T follicular helper cell (primary cell): ENCODE data around the gene RANBP17.
"Not testable (repeated sequence)": the region's sequence is repeated elsewhere in the genome, so short reads cannot be mapped to it uniquely, and the experiment has no call there.

Experiments
- DNase-seq: peaks from one replicate; pipeline ENCODE4 v3.0.0-alpha.2; 2020; ENCODE audit warnings: low read depth

RANBP17 gene

DNA sequence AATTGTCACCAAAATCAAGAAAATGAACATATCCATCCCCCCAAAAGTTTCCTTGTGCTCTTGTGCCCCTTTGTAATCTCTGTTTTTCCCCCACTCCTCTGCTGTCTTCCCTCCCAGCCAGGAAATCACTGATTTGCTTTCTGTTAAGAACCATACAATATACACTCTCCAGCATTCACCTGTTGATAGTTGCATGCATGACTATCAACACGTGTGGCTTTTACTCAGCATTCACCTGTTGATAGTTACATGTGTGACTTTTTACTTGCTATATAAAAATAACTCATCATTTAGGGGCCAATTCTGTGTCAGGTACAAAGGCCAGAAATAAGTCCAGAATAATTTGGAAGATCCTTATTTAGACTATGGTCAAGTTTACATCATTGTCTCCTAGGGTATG, 6.0 kb downstream of the RANBP17 start:
- no peak for DNase-seq

DNA sequence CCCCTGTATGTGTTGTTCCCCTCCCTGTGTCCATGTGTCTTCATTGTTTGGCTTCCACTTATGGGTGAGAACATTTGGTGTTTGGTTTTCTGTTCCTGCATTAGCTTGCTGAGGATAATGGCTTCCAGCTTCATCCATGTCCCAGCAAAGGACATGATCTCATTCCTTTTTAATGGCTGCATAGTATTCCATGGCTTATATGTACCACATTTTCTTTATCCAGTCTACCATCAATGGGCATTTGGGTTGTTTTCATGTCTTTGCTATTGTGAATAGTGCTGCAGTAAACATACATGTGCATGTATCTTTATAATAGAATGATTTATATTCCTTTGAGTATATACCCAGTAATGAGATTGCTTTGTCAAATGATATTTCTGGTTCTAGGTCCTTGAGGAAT, 8.6 kb downstream of the RANBP17 start:
- not testable (repeated sequence) for DNase-seq

DNA sequence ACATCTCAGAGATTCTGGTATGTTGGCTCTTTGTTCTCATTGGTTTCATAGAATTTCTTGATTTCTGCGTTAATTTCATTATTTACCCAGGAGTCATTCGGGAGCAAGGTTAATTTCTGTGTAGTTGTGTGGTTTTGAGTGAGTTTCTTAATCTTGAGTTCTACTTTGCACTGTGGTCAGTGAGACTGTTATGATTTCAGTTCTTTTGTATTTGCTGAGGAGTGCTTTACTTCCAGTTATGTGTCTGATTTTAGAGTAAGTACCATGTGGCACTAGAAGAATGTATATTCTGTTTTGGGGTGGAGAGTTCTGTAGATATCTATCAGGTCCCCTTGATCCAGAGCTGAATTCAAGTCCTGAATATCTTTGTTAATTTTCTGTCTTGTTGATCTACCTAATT, 12.2 kb downstream of the RANBP17 start:
- no peak for DNase-seq

- no peak for DNase-seq
Observed at GRCh38 chr5:170875811-170876210, 14.0 kb downstream of the RANBP17 start.

GRCh38 chr5:170880084-170880483, 18.3 kb downstream of the RANBP17 start:
- no peak for DNase-seq

DNA sequence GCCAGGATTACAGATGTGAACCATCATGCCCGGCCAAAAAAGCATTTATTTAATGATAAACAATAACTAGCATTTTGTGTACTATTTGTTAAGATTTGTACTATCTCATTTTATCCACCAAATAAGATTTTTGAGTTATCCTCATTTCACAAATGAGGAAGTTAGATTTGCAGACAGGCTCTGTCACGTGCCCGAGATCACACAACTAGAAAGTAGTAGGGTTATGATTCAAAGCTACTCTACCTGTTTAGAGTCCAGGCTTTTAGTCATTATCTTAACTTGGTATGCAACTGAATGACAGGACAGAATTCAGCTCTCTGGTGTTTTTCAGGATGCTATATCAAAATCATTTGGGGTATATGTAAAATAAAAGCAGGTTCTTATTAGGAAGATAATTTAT, 20.5 kb downstream of the RANBP17 start:
- no peak for DNase-seq

GRCh38 chr5:170885256-170885655, 23.4 kb downstream of the RANBP17 start:
- no peak for DNase-seq

GRCh38 chr5:170885809-170886208, 24.0 kb downstream of the RANBP17 start:
- no peak for DNase-seq

GRCh38 chr5:170886210-170886894, 24.5 kb downstream of the RANBP17 start:
- no peak for DNase-seq

DNA sequence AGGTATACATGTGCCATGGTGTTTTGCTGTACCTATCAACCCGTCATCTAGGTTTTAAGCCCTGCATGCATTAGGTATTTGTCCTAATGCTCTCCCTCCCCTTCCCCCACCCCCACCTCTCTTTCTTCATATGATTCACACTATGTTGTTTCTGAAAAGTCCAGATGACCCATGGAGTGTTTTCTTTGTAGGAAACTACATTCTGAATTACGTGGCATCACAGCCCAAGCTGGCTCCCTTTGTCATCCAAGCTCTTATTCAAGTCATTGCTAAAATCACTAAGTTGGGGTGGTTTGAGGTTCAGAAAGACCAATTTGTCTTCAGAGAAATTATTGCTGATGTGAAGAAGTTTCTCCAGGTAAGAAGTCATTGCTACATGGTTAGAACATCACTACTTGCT, 30.4 kb downstream of the RANBP17 start:
- no peak for DNase-seq

- DNase-seq = no peak
Observed at GRCh38 chr5:170894665-170895064, 32.8 kb downstream of the RANBP17 start.

DNA sequence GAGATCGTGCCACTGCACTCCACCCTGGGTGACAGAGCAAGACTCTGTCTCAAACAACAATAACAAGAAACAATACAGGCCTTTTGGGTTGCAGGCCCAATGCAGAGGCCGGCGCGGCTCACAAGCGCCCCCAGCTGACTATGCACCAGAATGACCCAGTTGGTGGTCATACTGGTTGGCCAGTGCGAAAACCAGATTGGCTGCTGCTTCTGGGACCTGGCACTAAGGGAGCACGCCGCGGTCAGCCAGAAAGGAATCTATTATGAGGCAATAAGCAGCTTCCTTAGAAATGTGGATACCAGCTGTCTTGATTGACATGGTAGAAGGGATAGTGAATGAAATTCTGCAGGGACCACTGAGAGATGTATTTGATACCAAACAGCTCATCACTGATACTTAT, 35.0 kb downstream of the RANBP17 start:
- DNase-seq = no peak

DNA sequence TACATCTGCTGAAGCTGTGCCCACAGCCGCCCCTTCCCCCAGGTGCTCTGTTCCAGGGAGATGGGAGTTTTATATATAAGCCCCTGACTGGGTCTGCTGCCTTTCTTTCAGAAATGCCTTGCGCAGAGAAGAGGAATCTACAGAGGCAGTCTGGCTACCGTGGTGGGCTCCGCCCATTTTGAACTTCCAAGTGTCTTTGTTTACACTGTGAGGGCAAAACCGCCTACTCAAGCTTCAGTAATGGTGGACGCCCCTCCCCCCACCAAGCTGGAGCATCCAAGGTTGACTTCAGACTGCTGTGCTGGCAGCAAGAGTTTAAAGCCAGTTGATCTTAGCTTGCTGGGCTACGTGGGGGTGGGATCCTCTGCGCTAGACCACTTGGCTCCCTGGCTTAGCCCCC, 41.3 kb downstream of the RANBP17 start:
- no peak for DNase-seq

DNA sequence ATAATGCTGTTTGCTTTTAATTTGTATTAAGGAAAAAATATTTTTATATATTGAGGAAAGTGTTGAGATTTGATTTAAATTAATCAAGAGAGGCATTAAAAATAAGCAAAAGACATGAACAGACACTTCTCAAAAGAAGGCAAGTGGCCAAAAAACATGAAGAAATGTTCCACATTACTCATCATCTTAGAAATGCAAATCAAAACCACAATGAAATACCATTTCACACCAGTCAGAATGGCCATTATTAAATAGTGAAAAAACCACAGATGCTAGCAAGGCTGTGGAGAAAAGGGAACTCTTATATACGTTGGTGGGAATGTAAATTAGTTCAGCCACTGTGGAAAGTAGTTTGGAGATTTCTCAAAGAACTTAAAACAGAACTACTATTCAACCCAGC, 45.9 kb downstream of the RANBP17 start:
- no peak for DNase-seq

DNA sequence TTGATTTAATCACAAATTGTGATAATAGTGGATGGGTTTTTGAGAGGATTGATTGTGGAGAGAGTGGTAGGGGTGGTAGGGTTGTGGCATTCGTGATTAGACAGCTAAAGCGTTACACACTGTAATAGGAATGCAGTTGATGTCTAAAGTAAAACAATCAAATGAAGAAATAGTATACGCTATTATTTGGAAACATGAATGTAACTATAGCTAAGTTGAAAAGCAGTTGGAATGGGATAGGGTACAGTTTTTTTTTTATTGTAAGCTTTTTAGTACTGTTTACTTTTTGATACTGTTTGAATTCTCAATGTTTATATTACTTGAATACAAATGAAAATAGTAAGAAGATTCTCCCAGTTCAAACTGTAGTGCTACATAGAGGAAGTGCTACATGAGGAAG, 51.8 kb downstream of the RANBP17 start:
- DNase-seq = no peak

- DNase-seq = no peak
Observed at GRCh38 chr5:170917113-170917512, 55.3 kb downstream of the RANBP17 start.

- no peak for DNase-seq
Observed at GRCh38 chr5:170920196-170920595, 58.4 kb downstream of the RANBP17 start.

GRCh38 chr5:170922331-170922730, 60.5 kb downstream of the RANBP17 start:
- DNase-seq = not testable (repeated sequence)

DNA sequence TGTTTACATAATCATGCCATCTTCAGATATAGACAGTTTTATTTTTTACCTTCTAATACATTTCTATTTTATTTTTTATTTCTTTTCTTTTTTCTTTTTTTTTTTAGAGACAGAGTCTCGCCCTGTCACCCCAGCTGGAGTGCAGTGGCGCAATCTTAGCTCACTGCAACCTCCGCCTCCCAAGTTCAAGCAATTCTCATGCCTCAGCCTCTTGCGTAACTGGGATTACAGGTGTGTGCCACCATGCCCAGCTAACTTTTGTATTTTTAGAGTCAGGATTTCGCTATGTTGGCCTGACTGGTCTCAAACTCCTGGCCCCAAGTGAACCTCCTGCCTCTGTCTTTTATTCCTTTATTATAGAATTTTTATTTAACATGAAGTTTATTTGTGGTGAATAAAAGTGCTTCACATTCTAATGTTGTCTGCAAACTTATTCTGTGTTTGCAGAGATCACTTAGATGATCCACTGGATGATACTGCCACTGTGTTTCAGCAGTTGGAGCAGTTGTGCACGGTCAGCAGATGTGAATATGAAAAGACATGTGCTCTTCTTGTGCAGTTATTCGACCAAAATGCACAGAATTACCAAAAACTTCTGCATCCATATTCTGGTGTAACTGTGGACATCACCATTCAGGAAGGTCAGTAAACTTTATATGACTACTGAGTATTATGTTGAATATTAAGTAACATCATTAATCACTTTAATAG, 62.2 kb downstream of the RANBP17 start:
- DNase-seq = no peak

GRCh38 chr5:170935534-170936218, 73.9 kb downstream of the RANBP17 start:
- DNase-seq = not testable (repeated sequence)

- no peak for DNase-seq
Observed at GRCh38 chr5:170937072-170937471, 75.3 kb downstream of the RANBP17 start.

DNA sequence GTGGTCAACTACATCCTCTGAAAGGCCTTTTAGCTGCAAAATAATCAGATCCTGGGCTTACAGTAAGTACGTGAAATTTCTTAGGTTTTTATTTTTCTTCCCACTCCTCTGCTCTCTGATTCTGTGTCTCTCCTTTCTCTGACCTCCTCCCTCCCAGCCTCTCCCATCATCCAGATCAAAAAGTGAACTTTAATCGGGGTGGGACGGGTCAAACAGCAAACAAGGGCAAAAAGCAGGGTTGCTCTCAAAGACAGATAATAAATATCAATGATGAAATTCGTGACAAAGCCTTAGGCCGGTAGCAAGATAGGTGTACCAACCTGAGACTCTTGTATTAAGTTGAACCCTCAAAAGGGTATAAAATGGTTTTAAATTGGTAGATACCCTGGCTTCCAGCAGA, 76.1 kb downstream of the RANBP17 start:
- DNase-seq = no peak

GRCh38 chr5:170939178-170939577, 77.4 kb downstream of the RANBP17 start:
- no peak for DNase-seq
